NT2/D1 (cell line): ENCODE results near the gene DLAT.

Experiments
- YY1 ChIP-seq: IDR thresholded peaks from 2 replicates; pipeline ENCODE4 v1.6.1; 2011; ENCODE audit not compliant: insufficient read length, insufficient read depth
- ZNF274 ChIP-seq: IDR thresholded peaks from 2 replicates; pipeline ENCODE4 v1.6.1; 2011; ENCODE audit warnings: mild to moderate bottlenecking, low read depth, low read length

- TF ChIP-seq YY1 (no peak), ZNF274 (no peak)
Observed at GRCh38 chr11:112005422-112006094, 19.6 kb upstream of the DLAT start.
